CD4-positive, alpha-beta T cell (primary cell): ENCODE results near the gene KRTAP10-8. TPM values are rescaled to one million over a fixed set of nuclear protein-coding genes. Genes with fewer than 3 reads are reported as not detected.

Source experiments
- total RNA-seq, 174 experiments: library from RNA in 2 of 174; stranded (reverse) in 2 of 174; gene quantifications; one replicate each; pipeline ENCODE4 v1.2.3 and lab custom pipeline; 2021 to 2026

KRTAP10-8 gene
- total RNA-seq, 2 experiments from 2014 or later = not detected

Other genes starting within 250 kb of the KRTAP10-8 start
- under 1 TPM; 0.55 to 0.61 TPM for gene LRRC3, start 156.6 kb upstream of the KRTAP10-8 start, total RNA-seq
- not detected for gene KRTAP10-1, start 71.9 kb upstream of the KRTAP10-8 start, total RNA-seq
- gene KRTAP10-2, start 60.6 kb upstream of the KRTAP10-8 start, total RNA-seq = not detected
- gene KRTAP10-3, start 53.3 kb upstream of the KRTAP10-8 start, total RNA-seq = not detected
- not detected for gene KRTAP10-4, start 38.4 kb upstream of the KRTAP10-8 start, total RNA-seq
- gene KRTAP10-5, start 31.5 kb upstream of the KRTAP10-8 start, total RNA-seq = not detected
- gene KRTAP10-6, start 19.6 kb upstream of the KRTAP10-8 start, total RNA-seq = not detected
- gene KRTAP10-7, start 11.5 kb upstream of the KRTAP10-8 start, total RNA-seq = not detected
- gene KRTAP10-9, start 15.0 kb downstream of the KRTAP10-8 start, total RNA-seq = not detected
- not detected for gene KRTAP10-10, start 25.3 kb downstream of the KRTAP10-8 start, total RNA-seq
- not detected for gene KRTAP10-11, start 34.3 kb downstream of the KRTAP10-8 start, total RNA-seq
- not detected for gene KRTAP12-4, start 42.6 kb downstream of the KRTAP10-8 start, total RNA-seq
- gene KRTAP12-3, start 45.9 kb downstream of the KRTAP10-8 start, total RNA-seq = not detected
- gene KRTAP12-2, start 54.8 kb downstream of the KRTAP10-8 start, total RNA-seq = not detected
- gene KRTAP12-1, start 70.1 kb downstream of the KRTAP10-8 start, total RNA-seq = not detected
- not detected for gene KRTAP10-12, start 85.1 kb downstream of the KRTAP10-8 start, total RNA-seq
- not detected for gene TSPEAR, start 99.5 kb downstream of the KRTAP10-8 start, total RNA-seq
- 10 to 100 TPM; 89.9 to 96.8 TPM for gene UBE2G2, start 189.7 kb downstream of the KRTAP10-8 start, total RNA-seq
- gene SUMO3, start 206.0 kb downstream of the KRTAP10-8 start, total RNA-seq = 10 to 100 TPM; 82.8 to 91.2 TPM